Measurements from ENCODE around the gene ELFN2. TPM values are rescaled to one million over a fixed set of nuclear protein-coding genes. Genes with fewer than 3 reads are reported as not detected.
A peak's percentile ranks its signal among the peaks of the same experiment; 100 is the strongest.

The ELFN2 gene
- total RNA-seq, 4 donors from 2014 or later = under 0.01 TPM; not detected in 2

GRCh38 chr22:37430941-37431340 lies 3.7 kb upstream of the ELFN2 start:
- H3K27ac ChIP-seq = no peak overlapping the region
- H3K9me3 ChIP-seq = no peaks in the 10 kb centered on the region
- intact Hi-C loops (cut with DNase I; ENCODE audit: low total_unique reads) = no loop called here
- DNase-seq = no peak
- WGBS, 2 donors (ENCODE audit: low coverage in 1 of 2) = 69 to 79% methylated on average over 2 to 6 of the region's 6 CpGs
- peaks cover 0 to 9% (median 6%) of the 10 kb centered on the region in 4 donors for H3K4me1 ChIP-seq
- TF ChIP-seq CTCF (IDR thresholded peaks at IDR 0.05) (no peak), POLR2AphosphoS5 (IDR thresholded peaks at IDR 0.05) (no peak), EP300 (IDR thresholded peaks at IDR 0.05; ENCODE audit: low read depth) (no peak), POLR2A (IDR thresholded peaks at IDR 0.05) (no peak)
- no peaks in the 10 kb centered on the region for H3K36me3 ChIP-seq
- no peak overlapping the region for H3K4me3 ChIP-seq
- peaks cover 94% of the 10 kb centered on the region for H3K27me3 ChIP-seq
- in situ Hi-C loops (cut with MboI; ENCODE audit: low pct_ligation_motif_present in 1 of 4, low pct_unique_long_range_greater_than_20kb in 1 of 4, low sequenced_read_pairs in 3 of 4) = loop anchor here in 2 of 4 donors (10.0 kb wide), 2 partner anchors 106 to 116 kb away; no protein-coding TSS in a partner anchor

- peak; percentile 45 for DNase-seq
- Histone ChIP-seq H3K36me3 (no peaks in the 10 kb centered on the region), H3K27me3 (peaks cover 99% of the 10 kb centered on the region), H3K9me3 (no peaks in the 10 kb centered on the region), H3K27ac (no peak overlapping the region), H3K4me3 (no peak overlapping the region), H3K4me1 (peaks cover 0 to 9% (median 6%) of the 10 kb centered on the region in 4 donors)
- 17 to 18% methylated on average over 1 to 15 of the region's 15 CpGs for WGBS, 2 donors (ENCODE audit: low coverage in 1 of 2)
- intact Hi-C loops (cut with DNase I; ENCODE audit: low total_unique reads) (no loop called here), in situ Hi-C loops (cut with MboI; ENCODE audit: low pct_ligation_motif_present in 1 of 4, low pct_unique_long_range_greater_than_20kb in 1 of 4, low sequenced_read_pairs in 3 of 4) (no loop called here)
- TF ChIP-seq EP300 (IDR thresholded peaks at IDR 0.05; ENCODE audit: low read depth) = no peak
- peak; percentile 50 to 77 (median 58) for TF ChIP-seq CTCF (IDR thresholded peaks at IDR 0.05)
These were observed 1.6 kb upstream of the ELFN2 start for GRCh38 chr22:37428649-37429586.

GRCh38 chr22:37427711-37428635 lies 694 bp upstream of the ELFN2 start:
- no peaks in the 10 kb centered on the region for H3K9me3 ChIP-seq
- intact Hi-C loops (cut with DNase I; ENCODE audit: low total_unique reads) = no loop called here

More at GRCh38 chr22:37427711-37428635, 694 bp upstream of the ELFN2 start:
- Histone ChIP-seq H3K27me3 (peaks cover 99% of the 10 kb centered on the region), H3K27ac (no peak overlapping the region), H3K4me3 (peak overlapping the region in 3 of 4 donors; percentile 13 to 46 (median 34)), H3K4me1 (peaks cover 0 to 9% (median 6%) of the 10 kb centered on the region in 4 donors), H3K36me3 (no peaks in the 10 kb centered on the region)
- TF ChIP-seq EP300 (IDR thresholded peaks at IDR 0.05; ENCODE audit: low read depth) = no peak
- TF ChIP-seq POLR2A (IDR thresholded peaks at IDR 0.05) = no peak
- TF ChIP-seq CTCF (IDR thresholded peaks at IDR 0.05) = no peak
- no peak for TF ChIP-seq POLR2AphosphoS5 (IDR thresholded peaks at IDR 0.05)
- 47 to 60% methylated on average over 1 to 15 of the region's 59 CpGs for WGBS, 2 donors (ENCODE audit: low coverage in 1 of 2)
- DNase-seq = no peak
- in situ Hi-C loops (cut with MboI; ENCODE audit: low pct_ligation_motif_present in 1 of 4, low pct_unique_long_range_greater_than_20kb in 1 of 4, low sequenced_read_pairs in 3 of 4) = no loop called here

All from transverse colon (tissue), 4 donors.